OCI-LY3 (cell line): ENCODE measurements around the gene RPRD2.
"Not testable (repeated sequence)": the region's sequence is repeated elsewhere in the genome, so short reads cannot be mapped to it uniquely, and the experiment has no call there.

Experiments used
- H2AFZ ChIP-seq: fragments of 200-600, 300-600 bp; shearing (Covaris generic); 2 replicates; pipeline ENCODE4 v1.6.0; 2014; ENCODE audit warnings: antibody characterized with exemption, low read depth, low read length
- H3K27ac ChIP-seq: fragments of 200-600, 300-600 bp; sonication (generic); 2 replicates; pipeline ENCODE4 v1.5.1; 2014; ENCODE audit warnings: mild to moderate bottlenecking, low read length, moderate library complexity, mixed read lengths
- H3K27me3 ChIP-seq: fragments of 200-600, 300-600 bp; sonication (generic); 2 replicates; pipeline ENCODE4 v1.6.1; 2014; ENCODE audit warnings: low read depth, low read length, mixed read lengths
- H3K36me3 ChIP-seq: fragments of 200-600, 300-600 bp; sonication (generic); replicated peaks from 2 replicates; pipeline ENCODE3; 2014; ENCODE audit warnings: low read depth, low read length, mixed read lengths
- H3K4me1 ChIP-seq: fragments of 300-600, 200-600 bp; sonication (generic); 2 replicates; pipeline ENCODE4 v1.6.1; 2014; ENCODE audit warnings: low read length, mixed read lengths
- H3K4me2 ChIP-seq: fragments of 200-600, 300-600 bp; sonication (generic); 2 replicates; pipeline ENCODE4 v1.6.1; 2014; ENCODE audit warnings: low read length, mixed read lengths
- H3K4me3 ChIP-seq: fragments of 300-600, 200-600 bp; sonication (generic); 2 replicates; pipeline ENCODE4 v1.5.1; 2014; ENCODE audit warnings: antibody characterized with exemption, mild to moderate bottlenecking, low read length, moderate library complexity
- H3K79me2 ChIP-seq: fragments of 300-600, 200-600 bp; shearing (Covaris generic); 2 replicates; pipeline ENCODE4 v1.6.1; 2014; ENCODE audit warnings: mild to moderate bottlenecking, low read length, mixed read lengths
- H3K9ac ChIP-seq: fragments of 300-600, 200-600 bp; shearing (Covaris generic); 2 replicates; pipeline ENCODE4 v1.6.0; 2014; ENCODE audit warnings: mild to moderate bottlenecking, low read length, moderate library complexity
- H3K9me3 ChIP-seq: fragments of 200-600, 300-600 bp; shearing (Covaris generic); 2 replicates; pipeline ENCODE4 v1.6.1; 2014; ENCODE audit warnings: low read length, mixed read lengths; ENCODE audit not compliant: insufficient read depth
- H4K20me1 ChIP-seq: fragments of 200-600, 300-600 bp; sonication (generic); 2 replicates; pipeline ENCODE4 v1.6.1; 2016; ENCODE audit warnings: low read length, mixed read lengths; ENCODE audit not compliant: insufficient read depth
- EZH2phosphoT487 ChIP-seq: fragments of 200-600 bp; shearing (Covaris generic); IDR thresholded peaks from 2 replicates; pipeline ENCODE4 v1.6.1; 2018; ENCODE audit warnings: antibody characterized with exemption, mixed run types, low read depth
- TF ChIP-seq, protein P1 (sequence below): fragments of 200-600, 300-600 bp; sonication (generic); IDR thresholded peaks from 2 replicates; pipeline ENCODE4 v1.5.1; 2014; ENCODE audit warnings: antibody characterized with exemption, low read length, low read depth

Gene RPRD2

DNA sequence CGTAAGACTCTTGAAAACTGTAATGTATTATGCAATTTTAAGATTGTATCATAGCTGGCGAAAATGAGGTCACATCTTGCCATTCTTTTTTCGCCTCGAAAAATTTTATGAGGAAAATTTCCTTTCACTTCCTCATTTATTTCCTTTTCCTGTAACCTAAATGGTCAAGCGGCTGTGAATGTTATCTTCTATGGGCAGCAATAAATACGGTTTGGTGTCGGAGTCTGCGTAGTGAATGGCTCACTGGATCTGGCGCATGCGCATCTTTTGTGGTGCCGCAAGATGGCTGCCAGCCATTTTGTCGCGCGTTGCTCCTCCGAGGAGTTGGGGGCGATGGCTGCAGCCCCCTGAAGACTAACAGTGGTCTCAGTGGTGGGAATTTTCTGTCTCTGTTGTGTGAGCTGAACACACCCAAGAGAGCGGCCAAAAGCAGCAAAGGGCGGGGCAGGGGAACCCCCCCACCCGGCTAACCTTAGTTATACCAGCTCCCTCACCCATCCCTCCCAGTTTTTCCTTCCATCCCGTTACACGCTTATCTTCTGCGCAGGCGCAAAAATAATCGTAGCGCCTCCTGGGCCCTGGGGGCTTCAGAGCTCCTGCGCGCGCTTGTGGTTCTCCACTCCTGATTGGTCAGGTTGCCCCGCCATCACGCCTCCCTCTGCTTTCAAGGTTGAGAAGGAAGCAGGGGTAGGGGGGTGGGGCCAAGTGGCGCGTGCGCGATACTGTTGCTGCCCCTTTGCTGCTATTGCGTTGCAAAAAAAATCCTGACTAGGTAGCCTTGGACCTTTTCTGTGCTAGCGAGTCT lies at the start of gene RPRD2:
RPRD2 (plus strand) TSS at position 722 of the 805 bp plus-strand sequence. CDS start 568 bp downstream, outside the sequence.
- Histone ChIP-seq H3K36me3 (no peaks in the 10 kb centered on the region), H3K4me2 (peak within 1 kb of the TSS; percentile 89), H4K20me1 (no peaks in the 10 kb centered on the region), H3K4me3 (peak within 1 kb of the TSS; percentile 89), H3K9me3 (no peaks in the 10 kb centered on the region), H3K27me3 (no peaks in the 10 kb centered on the region), H3K27ac (peak within 1 kb of the TSS; percentile 91), H3K9ac (peak within 1 kb of the TSS; percentile 94), H3K4me1 (peaks cover 19% of the 10 kb centered on the region), H3K79me2 (peaks cover 47% of the 10 kb centered on the region), H2AFZ (peak within 1 kb of the TSS; percentile 48)
- TF ChIP-seq EZH2phosphoT487 = no peak
- TF ChIP-seq, protein P1, sequence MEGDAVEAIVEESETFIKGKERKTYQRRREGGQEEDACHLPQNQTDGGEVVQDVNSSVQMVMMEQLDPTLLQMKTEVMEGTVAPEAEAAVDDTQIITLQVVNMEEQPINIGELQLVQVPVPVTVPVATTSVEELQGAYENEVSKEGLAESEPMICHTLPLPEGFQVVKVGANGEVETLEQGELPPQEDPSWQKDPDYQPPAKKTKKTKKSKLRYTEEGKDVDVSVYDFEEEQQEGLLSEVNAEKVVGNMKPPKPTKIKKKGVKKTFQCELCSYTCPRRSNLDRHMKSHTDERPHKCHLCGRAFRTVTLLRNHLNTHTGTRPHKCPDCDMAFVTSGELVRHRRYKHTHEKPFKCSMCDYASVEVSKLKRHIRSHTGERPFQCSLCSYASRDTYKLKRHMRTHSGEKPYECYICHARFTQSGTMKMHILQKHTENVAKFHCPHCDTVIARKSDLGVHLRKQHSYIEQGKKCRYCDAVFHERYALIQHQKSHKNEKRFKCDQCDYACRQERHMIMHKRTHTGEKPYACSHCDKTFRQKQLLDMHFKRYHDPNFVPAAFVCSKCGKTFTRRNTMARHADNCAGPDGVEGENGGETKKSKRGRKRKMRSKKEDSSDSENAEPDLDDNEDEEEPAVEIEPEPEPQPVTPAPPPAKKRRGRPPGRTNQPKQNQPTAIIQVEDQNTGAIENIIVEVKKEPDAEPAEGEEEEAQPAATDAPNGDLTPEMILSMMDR = no peak

- not testable (repeated sequence) for H3K9ac ChIP-seq, H3K4me3 ChIP-seq, H2AFZ ChIP-seq, H3K4me1 ChIP-seq, H3K79me2 ChIP-seq, H3K27me3 ChIP-seq, H3K4me2 ChIP-seq, H3K9me3 ChIP-seq, H3K36me3 ChIP-seq, H4K20me1 ChIP-seq, H3K27ac ChIP-seq
Observed at GRCh38 chr1:150314691-150315090, 49.3 kb upstream of the RPRD2 start.

DNA sequence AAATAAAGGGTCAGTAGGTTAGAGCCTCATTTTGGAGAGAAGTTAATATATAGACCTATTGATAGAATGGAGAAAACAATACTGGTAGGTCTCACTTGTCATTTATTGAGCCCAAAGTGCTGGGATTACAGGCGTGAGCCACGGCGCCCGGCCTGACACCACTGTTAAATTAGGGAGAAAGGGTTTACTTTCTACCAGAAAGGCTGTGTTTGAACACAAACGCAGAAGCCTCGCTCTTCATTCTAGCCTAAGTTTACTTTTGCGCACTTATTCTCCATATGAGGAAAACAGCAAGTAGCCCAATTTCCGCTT lies 43.3 kb upstream of the RPRD2 start:
- Histone ChIP-seq H3K79me2 (peaks cover 44% of the 10 kb centered on the region), H3K4me3 (peak overlapping the region; percentile 92), H4K20me1 (peaks cover 15% of the 10 kb centered on the region), H3K4me2 (peak overlapping the region; percentile 38), H3K4me1 (peaks cover 13% of the 10 kb centered on the region), H3K9ac (no peak overlapping the region), H3K9me3 (no peaks in the 10 kb centered on the region), H3K27me3 (no peaks in the 10 kb centered on the region), H2AFZ (no peak overlapping the region), H3K27ac (peak overlapping the region; percentile 79; the same call in 1 of the 2 replicates), H3K36me3 (peaks cover 15% of the 10 kb centered on the region)
- TF ChIP-seq, protein P1 = no peak
- TF ChIP-seq EZH2phosphoT487 = no peak

DNA sequence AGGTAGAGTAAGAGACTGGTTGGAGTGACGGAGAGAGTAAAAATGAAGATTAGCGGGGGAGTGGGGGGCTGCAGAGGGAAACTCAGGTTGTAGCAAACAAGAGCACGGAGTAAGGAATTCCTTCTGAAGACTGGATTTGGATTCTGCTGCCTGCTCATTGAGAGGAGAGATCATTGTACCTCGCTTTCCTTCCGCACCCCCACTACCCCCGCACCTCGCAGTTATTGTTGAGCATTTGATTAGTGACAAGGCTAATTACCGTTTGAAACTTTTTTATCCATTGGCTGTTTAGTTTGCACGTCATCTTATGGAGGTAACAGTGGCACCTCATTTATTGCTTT lies 42.2 kb upstream of the RPRD2 start:
- peaks cover 27% of the 10 kb centered on the region for H3K36me3 ChIP-seq
- H3K9me3 ChIP-seq = no peaks in the 10 kb centered on the region
- no peaks in the 10 kb centered on the region for H3K27me3 ChIP-seq
- peak overlapping the region; percentile 97 for H3K9ac ChIP-seq
- H3K4me2 ChIP-seq = peak overlapping the region; percentile 96
- H3K79me2 ChIP-seq = peaks cover 47% of the 10 kb centered on the region
- H4K20me1 ChIP-seq = peaks cover 15% of the 10 kb centered on the region
- H3K27ac ChIP-seq = peak overlapping the region; percentile 79
- H3K4me3 ChIP-seq = peak overlapping the region; percentile 92
- peaks cover 10% of the 10 kb centered on the region for H3K4me1 ChIP-seq
- TF ChIP-seq, protein P1 = no peak
- no peak for TF ChIP-seq EZH2phosphoT487
- H2AFZ ChIP-seq = peak overlapping the region; percentile 64; the same call in 1 of the 2 replicates
